ENCODE measurements around the gene TSPAN32.
A peak's percentile ranks its signal among the peaks of the same experiment; 100 is the strongest.

Gene TSPAN32

GRCh38 chr11:2304506-2305139 is 2.8 kb downstream of the TSPAN32 start:
- DNase-seq = no peak

GRCh38 chr11:2305140-2305778 is 3.4 kb downstream of the TSPAN32 start:
- Histone ChIP-seq H3K4me2 (ENCODE audit: low read length) (no peak overlapping the region), H2BK15ac (replicated peaks; ENCODE audit: low read depth) (no peak overlapping the region), H3K27me3 (ENCODE audit: insufficient read depth, low read length, poor library complexity) (no peaks in the 10 kb centered on the region), H4K8ac (ENCODE audit: low read depth, low read length) (no peak overlapping the region), H2BK120ac (ENCODE audit: low read depth, low read length) (no peak overlapping the region), H3K4me3 (ENCODE audit: low read length) (no peak overlapping the region), H2BK5ac (ENCODE audit: low read length) (no peak overlapping the region), H4K5ac (ENCODE audit: low read length) (no peak overlapping the region), H3K56ac (ENCODE audit: low read length) (peak overlapping the region; percentile 44), H3K4me1 (ENCODE audit: control insufficient read depth, low read depth, low read length) (no peaks in the 10 kb centered on the region), H3K4ac (ENCODE audit: low read depth, low read length) (no peak overlapping the region), H3K9ac (ENCODE audit: low read length) (no peak overlapping the region), H3K27ac (ENCODE audit: low read depth, low read length) (no peak overlapping the region), H2AK5ac (ENCODE audit: low read length) (no peak overlapping the region), H3K23ac (ENCODE audit: low read length) (no peak overlapping the region), H3K36me3 (ENCODE audit: control insufficient read depth, insufficient read depth, low read length) (no peaks in the 10 kb centered on the region), H3K79me1 (ENCODE audit: low read length) (no peaks in the 10 kb centered on the region), H3K18ac (ENCODE audit: low read length) (no peak overlapping the region), H3K79me2 (ENCODE audit: control insufficient read depth, insufficient read depth, low read length) (no peaks in the 10 kb centered on the region)
- no CpG with 5 or more reads among the region's 10 CpGs for WGBS (ENCODE audit: extremely low coverage, insufficient coverage, low lambda C conversion rate)
- peak; percentile 69 for DNase-seq

More at GRCh38 chr11:2304506-2305139, 2.8 kb downstream of the TSPAN32 start:
- no peaks in the 10 kb centered on the region for H3K79me2 ChIP-seq (ENCODE audit: control insufficient read depth, insufficient read depth, low read length)
- no peak overlapping the region for H4K8ac ChIP-seq (ENCODE audit: low read depth, low read length)
- no peak overlapping the region for H3K4me3 ChIP-seq (ENCODE audit: low read length)
- no peaks in the 10 kb centered on the region for H3K4me1 ChIP-seq (ENCODE audit: control insufficient read depth, low read depth, low read length)
- no peak overlapping the region for H3K18ac ChIP-seq (ENCODE audit: low read length)
- no peaks in the 10 kb centered on the region for H3K36me3 ChIP-seq (ENCODE audit: control insufficient read depth, insufficient read depth, low read length)
- H3K27me3 ChIP-seq (ENCODE audit: insufficient read depth, low read length, poor library complexity) = no peaks in the 10 kb centered on the region
- no CpG with 5 or more reads among the region's 14 CpGs for WGBS (ENCODE audit: extremely low coverage, insufficient coverage, low lambda C conversion rate)
- no peak overlapping the region for H2BK120ac ChIP-seq (ENCODE audit: low read depth, low read length)
- no peak overlapping the region for H2BK15ac ChIP-seq (replicated peaks; ENCODE audit: low read depth)
- H3K4me2 ChIP-seq (ENCODE audit: low read length) = no peak overlapping the region
- no peak overlapping the region for H3K27ac ChIP-seq (ENCODE audit: low read depth, low read length)
- no peak overlapping the region for H4K5ac ChIP-seq (ENCODE audit: low read length)
- H2BK5ac ChIP-seq (ENCODE audit: low read length) = no peak overlapping the region
- H3K79me1 ChIP-seq (ENCODE audit: low read length) = no peaks in the 10 kb centered on the region
- H3K9ac ChIP-seq (ENCODE audit: low read length) = no peak overlapping the region
- no peak overlapping the region for H3K23ac ChIP-seq (ENCODE audit: low read length)
- H2AK5ac ChIP-seq (ENCODE audit: low read length) = no peak overlapping the region
- no peak overlapping the region for H3K4ac ChIP-seq (ENCODE audit: low read depth, low read length)
- H3K56ac ChIP-seq (ENCODE audit: low read length) = no peak overlapping the region

- Histone ChIP-seq H3K36me3 (ENCODE audit: control insufficient read depth, insufficient read depth, low read length) (no peaks in the 10 kb centered on the region), H4K8ac (ENCODE audit: low read depth, low read length) (no peak overlapping the region), H3K23ac (ENCODE audit: low read length) (no peak overlapping the region), H2AK5ac (ENCODE audit: low read length) (no peak overlapping the region), H3K18ac (ENCODE audit: low read length) (no peak overlapping the region), H3K9ac (ENCODE audit: low read length) (no peak overlapping the region), H3K4me2 (ENCODE audit: low read length) (no peak overlapping the region), H4K5ac (ENCODE audit: low read length) (no peak overlapping the region), H3K56ac (ENCODE audit: low read length) (peak overlapping the region; percentile 44), H2BK15ac (replicated peaks; ENCODE audit: low read depth) (no peak overlapping the region), H3K4me1 (ENCODE audit: control insufficient read depth, low read depth, low read length) (no peaks in the 10 kb centered on the region), H3K4me3 (ENCODE audit: low read length) (no peak overlapping the region), H3K27ac (ENCODE audit: low read depth, low read length) (no peak overlapping the region), H2BK5ac (ENCODE audit: low read length) (no peak overlapping the region), H3K79me2 (ENCODE audit: control insufficient read depth, insufficient read depth, low read length) (no peaks in the 10 kb centered on the region), H3K27me3 (ENCODE audit: insufficient read depth, low read length, poor library complexity) (no peaks in the 10 kb centered on the region), H3K4ac (ENCODE audit: low read depth, low read length) (no peak overlapping the region), H3K79me1 (ENCODE audit: low read length) (no peaks in the 10 kb centered on the region), H2BK120ac (ENCODE audit: low read depth, low read length) (no peak overlapping the region)
- WGBS (ENCODE audit: extremely low coverage, insufficient coverage, low lambda C conversion rate) = no CpG with 5 or more reads among the region's 12 CpGs
- DNase-seq = no peak
Measured at GRCh38 chr11:2305788-2306451, 4.1 kb downstream of the TSPAN32 start.

GRCh38 chr11:2306452-2306823 is 4.6 kb downstream of the TSPAN32 start:
- no peak overlapping the region for H2BK120ac ChIP-seq (ENCODE audit: low read depth, low read length)
- H2BK5ac ChIP-seq (ENCODE audit: low read length) = no peak overlapping the region
- peak overlapping the region; percentile 15 for H3K56ac ChIP-seq (ENCODE audit: low read length)
- H3K18ac ChIP-seq (ENCODE audit: low read length) = no peak overlapping the region
- H3K4me3 ChIP-seq (ENCODE audit: low read length) = no peak overlapping the region
- no peak overlapping the region for H3K4ac ChIP-seq (ENCODE audit: low read depth, low read length)
- H4K5ac ChIP-seq (ENCODE audit: low read length) = no peak overlapping the region
- H3K79me2 ChIP-seq (ENCODE audit: control insufficient read depth, insufficient read depth, low read length) = no peaks in the 10 kb centered on the region
- H3K36me3 ChIP-seq (ENCODE audit: control insufficient read depth, insufficient read depth, low read length) = no peaks in the 10 kb centered on the region
- no peak overlapping the region for H4K8ac ChIP-seq (ENCODE audit: low read depth, low read length)
- H2AK5ac ChIP-seq (ENCODE audit: low read length) = no peak overlapping the region
- no peaks in the 10 kb centered on the region for H3K27me3 ChIP-seq (ENCODE audit: insufficient read depth, low read length, poor library complexity)
- H2BK15ac ChIP-seq (replicated peaks; ENCODE audit: low read depth) = no peak overlapping the region
- no peaks in the 10 kb centered on the region for H3K79me1 ChIP-seq (ENCODE audit: low read length)
- WGBS (ENCODE audit: extremely low coverage, insufficient coverage, low lambda C conversion rate) = no CpG with 5 or more reads among the region's 4 CpGs
- no peak overlapping the region for H3K23ac ChIP-seq (ENCODE audit: low read length)
- H3K4me2 ChIP-seq (ENCODE audit: low read length) = no peak overlapping the region
- no peak overlapping the region for H3K9ac ChIP-seq (ENCODE audit: low read length)
- no peak for DNase-seq
- no peaks in the 10 kb centered on the region for H3K4me1 ChIP-seq (ENCODE audit: control insufficient read depth, low read depth, low read length)
- H3K27ac ChIP-seq (ENCODE audit: low read depth, low read length) = no peak overlapping the region

- Histone ChIP-seq H3K79me2 (ENCODE audit: control insufficient read depth, insufficient read depth, low read length) (no peaks in the 10 kb centered on the region), H3K4me1 (ENCODE audit: control insufficient read depth, low read depth, low read length) (no peaks in the 10 kb centered on the region), H3K9ac (ENCODE audit: low read length) (no peak overlapping the region), H3K4me2 (ENCODE audit: low read length) (no peak overlapping the region), H3K36me3 (ENCODE audit: control insufficient read depth, insufficient read depth, low read length) (no peaks in the 10 kb centered on the region), H4K8ac (ENCODE audit: low read depth, low read length) (no peak overlapping the region), H3K4ac (ENCODE audit: low read depth, low read length) (no peak overlapping the region), H3K18ac (ENCODE audit: low read length) (no peak overlapping the region), H3K79me1 (ENCODE audit: low read length) (no peaks in the 10 kb centered on the region), H3K23ac (ENCODE audit: low read length) (no peak overlapping the region), H3K27ac (ENCODE audit: low read depth, low read length) (no peak overlapping the region), H2BK5ac (ENCODE audit: low read length) (no peak overlapping the region), H2AK5ac (ENCODE audit: low read length) (no peak overlapping the region), H3K27me3 (ENCODE audit: insufficient read depth, low read length, poor library complexity) (no peaks in the 10 kb centered on the region), H4K5ac (ENCODE audit: low read length) (no peak overlapping the region), H2BK15ac (replicated peaks; ENCODE audit: low read depth) (no peak overlapping the region), H2BK120ac (ENCODE audit: low read depth, low read length) (no peak overlapping the region), H3K4me3 (ENCODE audit: low read length) (no peak overlapping the region), H3K56ac (ENCODE audit: low read length) (no peak overlapping the region)
- no CpG with 5 or more reads among the region's 14 CpGs for WGBS (ENCODE audit: extremely low coverage, insufficient coverage, low lambda C conversion rate)
- DNase-seq = no peak
Measured at GRCh38 chr11:2306877-2307500, 5.2 kb downstream of the TSPAN32 start.
